H1 (cell line): ENCODE data around the gene RPUSD4. TPM values are rescaled to one million over a fixed set of nuclear protein-coding genes. Genes with fewer than 3 reads are reported as not detected.

Experiments
- CTCF ChIA-PET: fragments of 300-600 bp; sonication (Branson Sonifier 250); formaldehyde crosslinking; loops from one replicate; lab custom pipeline; 2021; ENCODE audit not compliant: partially characterized antibody; lab: Charles Lee
- POLR2A ChIA-PET: fragments of 300-600 bp; sonication (Branson Sonifier 250); formaldehyde crosslinking; loops from one replicate; lab custom pipeline; 2021; ENCODE audit warnings: inconsistent platforms; ENCODE audit not compliant: partially characterized antibody; lab: Charles Lee
- DNase-seq, 2 experiments: peaks; one replicate each; pipeline versions ENCODE4 v3.0.0 to v3.0.0-alpha.2; 2010 to 2022; ENCODE audit warnings: low spot score in 2 of 2, low read depth in 1 of 2, mixed read lengths in 1 of 2
- FAIRE-seq: peaks from 2 replicates; lab custom pipeline; 2011; peaks lifted over from hg19 to GRCh38; lab: Jason Lieb, UNC
- H2AFZ ChIP-seq: 2 replicates; pipeline ENCODE4 v1.8.1; 2012; ENCODE audit warnings: low read length, inconsistent platforms
- H2AK5ac ChIP-seq: 2 replicates; pipeline ENCODE4 v1.6.1; 2013; ENCODE audit warnings: low read depth, low read length
- H2BK120ac ChIP-seq: replicated peaks from 2 replicates; pipeline ENCODE3; 2013; ENCODE audit warnings: low read depth, low read length, inconsistent platforms
- H2BK12ac ChIP-seq: 2 replicates; pipeline ENCODE4 v1.6.1; 2013; ENCODE audit warnings: low read depth, low read length
- H2BK15ac ChIP-seq: 2 replicates; pipeline ENCODE4 v1.6.1; 2013; ENCODE audit warnings: low read length
- H2BK20ac ChIP-seq: 2 replicates; pipeline ENCODE4 v1.6.1; 2013; ENCODE audit warnings: low read length
- H2BK5ac ChIP-seq: 2 replicates; pipeline ENCODE4 v1.6.1; 2013; ENCODE audit warnings: low read depth, low read length
- H3K14ac ChIP-seq: 2 replicates; pipeline ENCODE4 v1.6.1; 2013; ENCODE audit warnings: inconsistent platforms; ENCODE audit not compliant: insufficient read length
- H3K18ac ChIP-seq: 2 replicates; pipeline ENCODE4 v1.6.1; 2013; ENCODE audit warnings: low read length; ENCODE audit errors: extremely low read depth
- H3K23ac ChIP-seq: 2 replicates; pipeline ENCODE4 v1.6.1; 2013; ENCODE audit warnings: inconsistent platforms; ENCODE audit not compliant: insufficient read length
- H3K23me2 ChIP-seq: 2 replicates; pipeline ENCODE4 v1.6.1; 2013; ENCODE audit warnings: low read depth, low read length
- H3K27ac ChIP-seq: 2 replicates; pipeline ENCODE4 v1.6.1; 2011; ENCODE audit warnings: low read depth, low read length, inconsistent platforms
- H3K27me3 ChIP-seq, 4 experiments: replicated peaks in 1 of 4; 1 replicate in 1 of 4; 2 replicates in 3 of 4; pipeline versions ENCODE4 v1.6.1 to v1.8.1; 2011 to 2013; ENCODE audit warnings: low read length in 3 of 4, mild to moderate bottlenecking in 3 of 4, inconsistent platforms in 2 of 4, mixed read lengths in 2 of 4, moderate library complexity in 1 of 4; ENCODE audit not compliant: control insufficient read depth in 3 of 4, insufficient read depth in 3 of 4; ENCODE audit errors: extremely low read depth in 1 of 4
- H3K36me3 ChIP-seq, 4 experiments: 2 replicates each; pipeline versions ENCODE4 v1.6.1 to v1.8.1; 2011 to 2013; ENCODE audit warnings: mild to moderate bottlenecking in 4 of 4, low read length in 3 of 4, moderate library complexity in 2 of 4, control low read depth in 1 of 4, inconsistent platforms in 1 of 4; ENCODE audit not compliant: insufficient read depth in 4 of 4, control insufficient read depth in 2 of 4
- H3K4ac ChIP-seq: replicated peaks from 2 replicates; pipeline ENCODE3; 2013; ENCODE audit warnings: low read length, low read depth, mixed read lengths, inconsistent platforms; ENCODE audit not compliant: insufficient read length
- H3K4me1 ChIP-seq, 4 experiments: replicated peaks in 1 of 4; 1 replicate in 1 of 4; 2 replicates in 3 of 4; pipeline versions ENCODE4 v1.6.1 to v1.8.1; 2011 to 2013; ENCODE audit warnings: low read length in 3 of 4, inconsistent platforms in 2 of 4, mixed read lengths in 1 of 4; ENCODE audit not compliant: insufficient read depth in 4 of 4, control insufficient read depth in 3 of 4
- H3K4me2 ChIP-seq, 2 experiments: 2 replicates each; pipeline versions ENCODE4 v1.6.1 to v1.8.1; 2011 to 2013; ENCODE audit warnings: low read depth in 2 of 2, low read length in 2 of 2, control low read depth in 1 of 2, inconsistent platforms in 1 of 2, mild to moderate bottlenecking in 1 of 2; ENCODE audit not compliant: insufficient read depth in 1 of 2
- H3K4me3 ChIP-seq, 4 experiments: fragments of 200-600, 300-600 bp in 1 of 4; sonication (generic), shearing (Covaris generic), sonication (Bioruptor Twin) in 1 of 4; 2 replicates each; pipeline versions ENCODE4 v1.5.1 to v1.8.1; 2011 to 2016; ENCODE audit warnings: low read length in 4 of 4, low read depth in 3 of 4, control low read depth in 2 of 4, inconsistent platforms in 2 of 4, mild to moderate bottlenecking in 2 of 4, mixed read lengths in 1 of 4, moderate library complexity in 1 of 4; ENCODE audit not compliant: insufficient read depth in 2 of 4; ENCODE audit errors: extremely low read depth in 1 of 4
- H3K56ac ChIP-seq: replicated peaks from 2 replicates; pipeline ENCODE3; 2013; ENCODE audit warnings: low read depth, mild to moderate bottlenecking, mixed read lengths, low read length, inconsistent platforms; ENCODE audit not compliant: insufficient read length
- H3K79me1 ChIP-seq: 2 replicates; pipeline ENCODE4 v1.6.1; 2013; ENCODE audit warnings: low read depth, low read length, control low read depth
- H3K79me2 ChIP-seq, 2 experiments: 2 replicates each; pipeline versions ENCODE4 v1.6.1 to v1.8.1; 2012 to 2013; ENCODE audit warnings: low read length in 2 of 2, mild to moderate bottlenecking in 2 of 2, inconsistent platforms in 1 of 2; ENCODE audit not compliant: insufficient read depth in 2 of 2, control insufficient read depth in 1 of 2
- H3K9ac ChIP-seq, 4 experiments: replicated peaks in 1 of 4; 1 replicate in 1 of 4; 2 replicates in 3 of 4; pipeline versions ENCODE4 v1.6.1 to v1.8.1; 2011 to 2013; ENCODE audit warnings: low read depth in 3 of 4, low read length in 3 of 4, control low read depth in 2 of 4, mild to moderate bottlenecking in 2 of 4, moderate library complexity in 2 of 4, inconsistent platforms in 1 of 4; ENCODE audit errors: extremely low read depth in 1 of 4
- H3K9me3 ChIP-seq, 2 experiments: 2 replicates each; pipeline versions ENCODE4 v1.6.1 to v1.8.1; 2012 to 2013; ENCODE audit warnings: mild to moderate bottlenecking in 2 of 2, moderate library complexity in 2 of 2, control low read depth in 1 of 2, inconsistent platforms in 1 of 2, low read depth in 1 of 2, low read length in 1 of 2, mixed read lengths in 1 of 2; ENCODE audit not compliant: insufficient read depth in 2 of 2
- H4K20me1 ChIP-seq, 2 experiments: replicated peaks in 1 of 2; 2 replicates each; pipeline versions ENCODE3 to v1.8.1; 2011 to 2013; ENCODE audit warnings: inconsistent platforms in 2 of 2, low read length in 2 of 2, mild to moderate bottlenecking in 1 of 2; ENCODE audit not compliant: insufficient read depth in 2 of 2, control insufficient read depth in 1 of 2
- H4K5ac ChIP-seq: 2 replicates; pipeline ENCODE4 v1.6.1; 2013; ENCODE audit warnings: low read length, low read depth, mixed read lengths, inconsistent platforms; ENCODE audit not compliant: insufficient read length
- H4K8ac ChIP-seq: 2 replicates; pipeline ENCODE4 v1.8.0; 2013; ENCODE audit warnings: mild to moderate bottlenecking, moderate library complexity, low read length, inconsistent platforms; ENCODE audit not compliant: insufficient read depth; ENCODE audit errors: extremely low read depth
- H4K91ac ChIP-seq: replicated peaks from 2 replicates; pipeline ENCODE3; 2013; ENCODE audit warnings: low read length, mixed read lengths, inconsistent platforms; ENCODE audit not compliant: insufficient read length
- FOSL1 ChIP-seq: IDR thresholded peaks from 2 replicates; pipeline ENCODE4 v1.6.1; 2011; ENCODE audit warnings: mild to moderate bottlenecking, low read depth, low read length, moderate library complexity; ENCODE audit not compliant: insufficient read depth
- SAP30 ChIP-seq: fragments of 300-600 bp; sonication (generic); IDR thresholded peaks from 2 replicates; pipeline ENCODE4 v1.7.1; 2012; ENCODE audit warnings: low read length, moderate library complexity, mild to moderate bottlenecking, inconsistent platforms; ENCODE audit not compliant: insufficient read depth, insufficient replicate concordance
- SIN3A ChIP-seq, 2 experiments: IDR thresholded peaks in 1 of 2; conservative IDR thresholded peaks in 1 of 2; 2 replicates each; pipeline ENCODE4 v1.6.1; 2011 to 2012; ENCODE audit warnings: low read length in 2 of 2, improper control_type of control experiment in 1 of 2, low read depth in 1 of 2, mild to moderate bottlenecking in 1 of 2
- YY1 ChIP-seq: IDR thresholded peaks from 2 replicates; pipeline ENCODE4 v1.6.1; 2011; ENCODE audit warnings: low read depth, mild to moderate bottlenecking, low read length
- WGBS, 2 experiments: shearing (Covaris generic) in 1 of 2; methylation state at CpG; one replicate each; pipeline versions ENCODE4 v1.1.6 to v1.1.7; 2013 to 2015; ENCODE audit warnings: low lambda C conversion rate in 2 of 2, mixed read lengths in 2 of 2, inconsistent platforms in 1 of 2, low coverage in 1 of 2, missing lambda C conversion rate in 1 of 2; ENCODE audit not compliant: insufficient replicate concordance in 2 of 2, insufficient coverage in 1 of 2, insufficient read length in 1 of 2; ENCODE audit errors: extremely low coverage in 1 of 2, missing lambda C conversion rate in 1 of 2; 5-methylcytosine and 5-hydroxymethylcytosine counted together
- polyA plus RNA-seq, 7 experiments: library from polyadenylated mRNA; depleted of rRNA in 3 of 7; stranded (reverse) in 5 of 7; unstranded in 2 of 7; fragments of >200 nt in 5 of 7; fragments of 200-250 nt in 2 of 7; gene quantifications; 1 replicate in 5 of 7; 2 replicates in 1 of 7; 4 replicates in 1 of 7; pipeline versions ENCODE4 v1.2.1 to v1.2.3, GENCODE V29; 2011 to 2013; ENCODE audit warnings: missing spikeins in 2 of 7, mixed read lengths in 2 of 7
- total RNA-seq: library from RNA; stranded (reverse); fragmentation: NEBNext Ultra II Directional; extraction: Animal tissue kit (Norgen Biotek cat#: 25700); gene quantifications from 2 replicates; pipeline ENCODE4 v1.2.1, GENCODE V29; 2021
- TF ChIP-seq, protein P1 (sequence below): IDR thresholded peaks from 2 replicates; pipeline ENCODE4 v1.6.1; 2012; ENCODE audit warnings: low read length, inconsistent platforms

The RPUSD4 gene
- total and polyA plus RNA-seq, 2 of the 8 experiments (the other 6 are each of a cell fraction or from before 2014, with no cell fraction given), result 36.1 to 50.7 TPM

DNA sequence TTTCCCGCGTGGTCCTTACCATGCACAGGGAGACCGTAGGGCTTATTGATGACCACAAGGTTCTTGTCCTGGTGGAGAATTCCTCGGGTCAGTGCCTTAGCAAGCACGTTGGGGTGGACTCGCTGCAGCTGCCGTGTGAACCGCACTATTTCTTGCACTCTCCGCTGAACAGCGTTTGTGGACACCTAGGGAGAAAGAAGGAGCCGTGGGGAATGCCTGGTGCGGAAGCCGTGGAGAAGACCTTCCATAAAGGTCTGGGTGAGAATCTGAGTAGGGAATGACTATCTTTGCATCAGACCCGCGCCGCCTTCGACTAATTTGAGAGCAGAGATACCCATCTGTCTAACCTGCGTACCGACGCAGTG is 597 bp downstream of the RPUSD4 start:
- no peak overlapping the region for H3K14ac ChIP-seq
- peak overlapping the region; percentile 72 to 94 (median 92) for H3K9ac ChIP-seq
- peak overlapping the region; percentile 82 for H3K27ac ChIP-seq
- WGBS, 2 experiments, result 7% methylated on average over 20 of the region's 20 CpGs; no CpG with 5 or more reads in 1 of the 2 experiments
- H3K23ac ChIP-seq, result no peak overlapping the region
- peak overlapping the region; percentile 89; the same call in 1 of the 2 replicates for H2AFZ ChIP-seq
- H3K4me2 ChIP-seq, result peak overlapping the region; percentile 91 to 96
- H2BK120ac ChIP-seq, result no peak overlapping the region
- H2AK5ac ChIP-seq, result no peak overlapping the region
- H3K27me3 ChIP-seq, result no peaks in the 10 kb centered on the region
- H3K4me3 ChIP-seq, result peak overlapping the region; percentile 79 to 99 (median 94)
- H3K4me1 ChIP-seq, result peaks cover 0 to 11% (median 3%) of the 10 kb centered on the region in 4 experiments; a peak in 2 of 7 replicates
- no peak overlapping the region for H4K91ac ChIP-seq
- H2BK20ac ChIP-seq, result no peak overlapping the region
- POLR2A ChIA-PET, result interaction anchor here (0.5 to 3.3 kb wide), 20 partner anchors 9 to 584 kb away, joined by 3 to 18 read pairs (median 4); partner anchors contain the start of genes FOXRED1, PUS3 and SRPRA
- H3K79me1 ChIP-seq, result peaks cover 13% of the 10 kb centered on the region
- H3K9me3 ChIP-seq, result no peaks in the 10 kb centered on the region
- H3K79me2 ChIP-seq, result peaks cover 7 to 55% of the 10 kb centered on the region in 2 experiments
- no peak overlapping the region for H3K18ac ChIP-seq
- peaks cover 2 to 33% (median 18%) of the 10 kb centered on the region in 4 experiments; a peak in 6 of 8 replicates for H3K36me3 ChIP-seq
- H3K4ac ChIP-seq, result no peak overlapping the region
- peaks cover 7% of the 10 kb centered on the region; the same call in 1 of the 2 replicates for H3K23me2 ChIP-seq
- H4K8ac ChIP-seq, result peak overlapping the region; percentile 99; the same call in 1 of the 2 replicates
- H2BK12ac ChIP-seq, result no peak overlapping the region
- CTCF ChIA-PET, result interaction anchor here (1.2 kb wide), 1 partner anchor 21 kb away, joined by 3 read pairs; no protein-coding TSS in a partner anchor
- H3K56ac ChIP-seq, result no peak overlapping the region
- peak overlapping the region; percentile 68; the same call in 1 of the 2 replicates for H2BK5ac ChIP-seq
- FAIRE-seq (no peak), DNase-seq (no peak)
- no peak overlapping the region for H4K5ac ChIP-seq
- no peaks in the 10 kb centered on the region for H4K20me1 ChIP-seq
- H2BK15ac ChIP-seq, result no peak overlapping the region
- TF ChIP-seq SIN3A (conservative IDR thresholded peaks at IDR 0.05 in 1 of 2, IDR thresholded peaks at IDR 0.05 in 1 of 2; ENCODE audit: low read depth in 1 of 2, low read length in 2 of 2) (no peak), SAP30 (no peak), YY1 (no peak), FOSL1 (no peak)
- TF ChIP-seq, protein P1, sequence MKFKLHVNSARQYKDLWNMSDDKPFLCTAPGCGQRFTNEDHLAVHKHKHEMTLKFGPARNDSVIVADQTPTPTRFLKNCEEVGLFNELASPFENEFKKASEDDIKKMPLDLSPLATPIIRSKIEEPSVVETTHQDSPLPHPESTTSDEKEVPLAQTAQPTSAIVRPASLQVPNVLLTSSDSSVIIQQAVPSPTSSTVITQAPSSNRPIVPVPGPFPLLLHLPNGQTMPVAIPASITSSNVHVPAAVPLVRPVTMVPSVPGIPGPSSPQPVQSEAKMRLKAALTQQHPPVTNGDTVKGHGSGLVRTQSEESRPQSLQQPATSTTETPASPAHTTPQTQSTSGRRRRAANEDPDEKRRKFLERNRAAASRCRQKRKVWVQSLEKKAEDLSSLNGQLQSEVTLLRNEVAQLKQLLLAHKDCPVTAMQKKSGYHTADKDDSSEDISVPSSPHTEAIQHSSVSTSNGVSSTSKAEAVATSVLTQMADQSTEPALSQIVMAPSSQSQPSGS, result no peak
